C1 segment of cervical spinal cord (tissue), 14 donors: ENCODE data around the gene TIAM1.

Source experiments
- DNase-seq, 14 donors: peaks; one replicate each; lab custom pipeline; 2025; lab: John Stamatoyannopoulos, UW

The TIAM1 gene

DNA sequence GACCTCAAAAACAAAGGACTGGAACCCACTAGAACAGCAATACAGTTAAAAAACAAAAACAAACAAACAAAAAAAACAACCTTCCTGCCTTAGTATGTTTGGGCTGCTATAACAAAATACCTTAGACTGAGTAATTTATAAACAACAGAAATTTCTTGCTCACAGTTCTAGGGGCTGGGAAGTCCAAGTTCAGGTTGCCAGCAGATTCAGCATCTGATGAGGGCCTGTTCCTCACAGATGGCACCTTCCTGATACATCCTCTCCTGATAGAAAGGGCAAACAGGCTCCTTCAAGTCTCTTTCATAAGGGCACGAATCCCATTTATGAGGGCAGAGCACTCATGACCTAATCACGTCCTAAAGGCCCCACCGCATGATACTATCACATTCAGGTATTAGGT lies 55.9 kb downstream of the TIAM1 start:
- no peak for DNase-seq

- DNase-seq, result no peak
Observed at GRCh38 chr21:31287201-31287600, 56.9 kb downstream of the TIAM1 start.

- no peak for DNase-seq
Observed at GRCh38 chr21:31286621-31287020, 57.4 kb downstream of the TIAM1 start.

GRCh38 chr21:31284797-31285397 lies 59.2 kb downstream of the TIAM1 start:
- DNase-seq, result no peak

DNA sequence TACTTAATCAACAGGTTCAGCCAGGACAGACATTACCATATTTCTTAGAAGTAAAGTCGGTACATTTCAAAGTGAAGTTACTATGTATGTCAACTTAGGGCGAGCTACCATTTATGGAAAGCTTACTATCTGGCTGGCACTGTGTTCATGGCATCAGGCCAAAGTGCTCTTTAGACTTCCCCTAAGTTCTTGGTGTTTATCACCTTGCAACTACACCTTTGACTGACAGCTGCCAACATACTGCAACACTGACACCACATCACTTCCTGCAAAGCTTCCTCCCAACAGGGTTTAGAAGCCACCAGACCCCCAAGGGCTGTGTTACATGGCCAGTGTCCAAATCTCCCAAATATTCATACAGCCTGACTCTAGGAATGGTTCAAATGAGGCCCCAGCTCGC lies 61.0 kb downstream of the TIAM1 start:
- no peak for DNase-seq

DNA sequence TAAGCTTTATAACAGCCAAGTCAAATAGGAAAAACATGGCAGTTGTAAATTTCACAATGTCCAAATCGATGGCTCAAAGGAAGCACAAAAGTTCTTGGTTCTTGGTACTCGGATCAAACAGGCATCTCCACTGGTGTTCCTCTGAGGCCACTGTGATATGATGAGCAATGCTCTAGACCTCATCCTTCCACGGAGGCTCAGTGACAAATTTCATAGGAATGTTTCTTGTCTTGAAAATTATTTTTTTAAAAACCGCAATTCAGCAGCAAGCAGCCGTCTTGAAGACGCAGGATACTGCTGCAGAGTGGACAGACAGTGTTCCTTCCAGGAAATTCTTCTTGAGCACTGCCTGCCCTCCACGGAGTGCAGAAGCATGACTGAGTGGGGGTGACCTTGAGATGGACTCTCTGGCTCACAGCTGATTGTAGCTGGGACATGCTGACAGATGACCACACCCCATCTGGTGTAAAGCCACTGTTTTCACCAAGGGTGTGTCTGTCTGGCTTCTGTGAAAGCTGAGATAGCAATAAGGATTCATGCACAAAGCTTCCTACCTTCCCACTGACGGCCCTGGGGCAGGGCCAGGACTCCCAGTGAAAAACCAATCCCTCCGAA lies 61.9 kb downstream of the TIAM1 start:
- no peak for DNase-seq

- DNase-seq, result no peak
Observed at GRCh38 chr21:31281561-31281960, 62.5 kb downstream of the TIAM1 start.

DNA sequence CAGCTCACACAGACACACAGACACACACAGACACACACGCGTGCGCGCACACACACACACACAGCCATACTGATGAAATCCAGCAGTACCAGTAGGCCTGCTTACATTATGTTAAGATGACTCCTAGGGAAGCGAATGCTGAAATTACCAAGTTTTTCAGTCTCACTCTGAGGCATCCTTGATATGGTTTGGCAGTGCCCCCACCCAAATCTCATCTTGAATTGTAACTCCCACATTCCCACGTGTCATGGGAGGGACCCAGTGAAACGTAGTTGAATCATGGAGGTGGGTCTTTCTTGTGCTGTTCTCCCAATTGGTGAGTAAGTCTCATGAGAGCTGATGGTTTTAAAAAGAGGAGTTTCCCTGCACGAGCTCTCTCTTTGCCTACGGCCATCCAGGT lies 64.1 kb downstream of the TIAM1 start:
- DNase-seq, result no peak

DNA sequence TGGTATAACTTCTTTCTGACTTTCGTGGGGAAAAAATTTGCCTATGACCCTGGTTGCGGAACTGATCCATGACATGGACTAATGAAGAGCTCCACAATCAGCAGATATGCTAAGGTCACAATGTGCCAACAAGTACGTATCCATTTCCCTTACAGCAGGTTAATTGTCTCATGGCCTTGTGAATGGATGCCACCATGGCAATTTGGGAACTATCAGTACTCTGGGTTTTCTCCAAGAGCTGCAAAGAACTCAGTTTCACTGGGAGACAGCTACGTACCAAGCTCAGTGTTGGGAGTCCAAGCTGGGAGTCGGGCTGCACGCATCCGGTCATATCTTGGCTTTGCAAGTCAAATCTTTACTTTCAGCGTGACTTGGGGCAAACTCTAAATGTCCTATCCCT lies 64.8 kb downstream of the TIAM1 start:
- no peak for DNase-seq

GRCh38 chr21:31278511-31279130 lies 65.4 kb downstream of the TIAM1 start:
- peak in 1 of 14 donors; percentile 45 for DNase-seq

GRCh38 chr21:31276663-31277062 lies 67.4 kb downstream of the TIAM1 start:
- DNase-seq, result peak in 1 of 14 donors; percentile 70

DNA sequence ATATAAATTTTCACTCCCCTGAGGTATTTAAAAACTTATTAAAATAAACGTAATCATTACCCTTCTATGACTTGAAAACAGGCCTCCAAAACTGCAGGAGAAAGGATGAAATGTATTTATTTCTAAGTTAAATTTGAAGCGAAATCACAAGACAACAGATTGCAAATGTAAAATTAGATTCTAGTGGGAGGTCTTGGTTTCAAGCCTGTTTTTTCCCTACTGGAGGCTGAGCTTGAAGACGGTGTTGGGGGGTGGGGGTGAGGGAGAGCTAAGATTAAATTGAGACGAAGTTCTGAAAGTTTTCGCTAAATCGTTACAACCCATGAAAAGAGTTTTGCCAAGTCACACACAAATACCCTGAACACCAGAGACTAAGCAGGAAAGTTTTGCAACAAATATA lies 68.2 kb downstream of the TIAM1 start:
- no peak for DNase-seq

GRCh38 chr21:31273278-31273677 lies 70.8 kb downstream of the TIAM1 start:
- DNase-seq, result no peak

DNA sequence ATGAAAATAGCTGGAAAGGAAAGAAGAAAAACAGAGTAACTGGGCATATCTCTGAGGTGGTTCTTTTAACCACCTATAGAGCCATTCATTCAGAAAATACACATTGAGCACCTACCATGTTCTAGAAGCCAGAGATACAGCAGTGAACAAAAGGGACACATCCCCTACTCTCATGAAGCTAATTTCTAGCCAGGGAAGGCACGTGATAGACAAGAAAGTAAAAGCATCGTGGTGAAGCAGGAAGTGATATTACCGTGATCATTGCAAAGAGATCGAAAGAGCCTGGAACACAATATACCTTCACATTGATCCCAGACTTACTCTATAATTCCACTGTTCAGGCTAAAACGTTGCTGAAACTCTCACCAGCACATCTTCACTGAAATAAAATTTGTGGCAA lies 76.0 kb downstream of the TIAM1 start:
- no peak for DNase-seq

DNA sequence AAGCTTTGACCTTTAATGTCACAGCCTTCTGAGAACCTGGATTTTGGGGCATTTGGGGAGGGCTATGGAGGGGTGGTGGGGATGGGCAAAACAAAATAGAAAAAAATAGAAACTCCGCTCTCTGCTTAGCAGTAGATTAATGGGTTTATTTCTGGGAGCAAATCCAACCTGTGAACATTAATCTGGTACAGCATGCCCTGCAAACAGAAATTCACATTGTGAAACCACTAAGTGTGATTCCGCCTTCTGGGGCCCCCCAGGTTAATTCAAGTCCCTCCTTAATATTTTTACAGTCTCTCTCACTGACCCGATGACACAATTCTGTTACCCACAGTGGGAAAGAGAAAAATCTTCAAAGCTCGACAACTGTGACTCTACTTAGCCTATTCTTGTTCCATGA lies 76.4 kb downstream of the TIAM1 start:
- DNase-seq, result peak in 1 of 14 donors; percentile 45

DNA sequence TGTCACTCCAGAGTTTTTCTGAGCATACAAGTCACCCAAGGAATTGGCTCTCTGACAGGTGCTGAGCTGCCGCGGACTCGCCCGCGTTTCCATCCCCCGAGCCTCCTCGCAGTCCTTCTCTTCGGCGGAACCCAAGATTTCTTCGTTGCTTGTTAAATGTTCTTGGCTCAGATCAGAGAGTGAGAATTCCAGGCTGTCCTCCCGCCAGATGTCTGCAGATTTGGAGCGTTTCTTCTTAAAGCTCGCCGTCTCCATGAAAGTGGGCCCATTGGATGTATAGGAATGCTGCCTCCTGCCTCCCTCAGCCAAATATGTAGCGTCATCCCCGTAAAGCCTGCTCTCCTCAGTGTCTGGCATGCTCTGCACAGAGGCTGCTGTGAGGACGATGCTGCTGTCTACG lies 77.8 kb downstream of the TIAM1 start:
- DNase-seq, result no peak

GRCh38 chr21:31265366-31266013 lies 78.6 kb downstream of the TIAM1 start:
- DNase-seq, result peak in 6 of 14 donors; percentile 6 to 95 (median 26)

- no peak for DNase-seq
Observed at GRCh38 chr21:31264574-31264973, 79.5 kb downstream of the TIAM1 start.

GRCh38 chr21:31262728-31263127 lies 81.3 kb downstream of the TIAM1 start:
- no peak for DNase-seq

DNA sequence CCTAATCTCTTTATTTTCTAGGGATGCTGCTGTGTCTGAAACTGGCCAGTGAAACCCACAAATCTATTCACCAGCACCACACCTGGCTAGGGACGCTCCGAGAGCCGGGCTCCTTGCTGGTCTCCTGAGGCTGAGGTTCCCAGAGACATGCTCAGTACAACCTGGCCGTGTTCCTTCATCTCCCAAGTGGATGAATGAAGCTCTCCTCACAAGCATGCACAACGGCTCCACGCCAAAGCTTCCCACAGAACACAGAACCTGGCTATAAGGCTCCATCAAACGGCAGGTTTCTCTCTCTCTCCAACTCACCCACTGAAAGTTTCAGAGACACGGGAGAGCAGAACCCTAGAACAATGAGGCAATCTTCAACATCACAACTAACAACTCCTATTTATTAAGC lies 82.3 kb downstream of the TIAM1 start:
- peak in 1 of 14 donors; percentile 78 for DNase-seq

DNA sequence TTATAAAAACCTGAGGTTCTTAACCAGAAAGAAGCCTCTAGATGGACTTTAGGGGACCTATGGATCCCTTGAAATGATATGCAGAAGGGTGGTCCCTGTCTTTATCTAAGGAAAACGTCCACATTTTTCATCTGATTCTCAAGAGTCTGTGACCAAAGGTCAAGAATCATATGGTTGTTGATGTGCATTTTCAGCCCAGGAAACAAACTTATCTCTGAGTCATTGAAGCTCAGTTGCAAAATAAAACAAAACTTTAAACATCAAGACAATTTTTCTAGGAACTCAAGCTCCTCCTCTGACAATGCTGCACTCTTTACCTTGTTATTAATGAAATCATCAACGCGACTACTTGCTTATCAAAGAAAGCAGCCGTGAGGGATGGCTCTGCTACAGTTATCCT lies 83.3 kb downstream of the TIAM1 start:
- DNase-seq, result no peak

- no peak for DNase-seq
Observed at GRCh38 chr21:31258073-31258472, 86.0 kb downstream of the TIAM1 start.

DNA sequence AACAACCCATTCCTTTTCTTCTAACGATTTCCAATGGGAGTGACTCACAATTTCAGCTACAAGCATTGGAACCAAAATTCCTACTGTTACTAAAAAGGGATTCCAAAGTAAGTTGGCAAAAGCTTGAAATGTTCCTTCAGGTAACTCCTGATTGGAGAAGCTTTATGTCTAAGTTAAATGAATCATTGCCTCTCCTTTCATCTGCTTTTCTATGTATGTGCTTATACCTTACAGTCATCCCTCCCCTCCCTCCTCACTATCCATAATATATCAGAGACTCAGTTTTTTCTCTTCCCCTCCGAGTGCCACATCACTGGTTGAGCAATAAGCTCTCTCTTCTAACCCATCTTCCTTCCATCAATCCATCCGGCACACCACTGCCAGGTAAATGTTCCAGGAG lies 86.8 kb downstream of the TIAM1 start:
- DNase-seq, result no peak
